Smooth muscle cell of the brain vasculature (primary cell): ENCODE results near the gene SUSD1.

ENCODE experiments used
- DNase-seq: peaks from one replicate; pipeline ENCODE4 v3.0.0-alpha.2; 2012; ENCODE audit warnings: low read depth, low spot score

The SUSD1 gene

DNA sequence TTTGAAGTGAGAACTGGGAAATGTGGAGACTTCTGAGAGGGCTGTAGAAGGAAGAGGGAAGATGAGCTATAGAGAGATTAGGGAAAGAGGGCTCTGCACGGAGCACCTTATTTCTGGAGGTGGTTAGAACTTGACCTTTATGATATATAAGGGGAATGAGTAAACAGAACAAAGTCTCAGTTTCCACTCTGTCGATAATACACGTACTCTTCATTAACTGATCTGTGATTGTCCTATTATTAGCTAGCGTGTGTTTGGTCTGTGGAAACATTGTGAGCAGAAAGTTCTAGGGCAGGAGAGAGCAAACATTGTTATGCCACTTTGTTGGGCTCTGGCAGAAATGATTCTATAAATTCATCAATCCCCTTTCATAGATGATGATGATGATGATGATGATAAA is 159.9 kb downstream of the SUSD1 start:
- no peak for DNase-seq

DNA sequence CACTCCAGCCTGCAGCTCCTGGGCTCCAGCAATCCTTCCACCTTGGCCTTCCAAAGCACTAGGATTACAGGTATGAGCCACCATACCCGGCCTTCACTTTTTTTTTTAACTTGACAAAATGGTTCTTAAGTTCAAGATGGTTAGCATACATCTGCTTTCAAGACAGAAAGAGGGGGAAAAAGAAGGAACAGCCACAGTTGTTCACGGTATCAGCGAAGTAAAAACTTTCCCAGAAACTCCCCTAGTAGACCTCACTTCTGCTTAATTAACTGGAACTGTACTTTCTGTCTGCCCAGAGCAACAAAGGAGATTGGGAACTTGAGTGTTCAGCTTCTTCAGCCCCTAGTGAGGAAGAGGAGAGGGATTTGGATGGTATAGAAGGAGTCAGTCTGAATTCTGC is 161.8 kb downstream of the SUSD1 start:
- DNase-seq: no peak

DNA sequence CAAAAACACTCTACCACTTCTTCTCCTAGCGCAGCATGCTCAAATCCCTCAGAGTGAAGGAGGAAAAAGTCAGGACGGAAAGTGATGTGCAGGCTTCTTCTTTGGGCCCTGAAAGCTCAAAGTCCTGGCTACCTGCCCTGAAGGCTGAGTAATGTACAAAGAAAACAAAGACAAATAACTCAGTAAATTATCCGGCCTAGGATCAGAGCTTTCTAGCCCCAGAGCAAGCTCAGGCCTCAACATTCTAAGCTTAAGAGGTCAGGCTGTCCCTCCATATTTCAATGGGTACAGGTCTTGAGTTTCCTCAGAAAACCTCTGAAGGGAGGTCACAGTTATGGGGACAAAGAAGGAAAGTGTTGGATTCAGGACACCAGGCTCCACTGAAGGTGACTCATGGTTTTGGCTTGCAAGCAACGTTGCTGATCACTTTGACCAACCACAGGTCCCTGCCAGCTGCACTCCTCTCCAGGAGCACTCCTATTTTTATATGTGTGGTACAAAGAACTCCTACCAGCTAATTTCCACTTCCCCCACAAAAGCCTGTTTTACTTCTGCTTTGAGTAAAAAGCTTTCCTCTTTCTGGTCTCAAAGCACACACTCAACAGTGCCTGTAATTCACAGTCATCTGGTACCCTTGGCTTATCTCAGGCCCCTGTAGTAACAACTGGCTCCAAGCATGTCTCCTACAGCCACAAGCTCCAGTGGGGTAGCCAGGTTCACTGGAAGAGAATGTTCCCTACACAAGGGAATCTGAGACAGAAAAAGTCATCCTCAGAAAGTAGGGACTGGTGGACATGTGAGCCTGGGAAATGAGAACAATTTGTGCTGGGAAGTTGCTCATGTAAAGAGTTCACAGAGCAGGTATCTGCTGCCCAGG is 162.8 kb downstream of the SUSD1 start:
- DNase-seq: peak; percentile 86

DNA sequence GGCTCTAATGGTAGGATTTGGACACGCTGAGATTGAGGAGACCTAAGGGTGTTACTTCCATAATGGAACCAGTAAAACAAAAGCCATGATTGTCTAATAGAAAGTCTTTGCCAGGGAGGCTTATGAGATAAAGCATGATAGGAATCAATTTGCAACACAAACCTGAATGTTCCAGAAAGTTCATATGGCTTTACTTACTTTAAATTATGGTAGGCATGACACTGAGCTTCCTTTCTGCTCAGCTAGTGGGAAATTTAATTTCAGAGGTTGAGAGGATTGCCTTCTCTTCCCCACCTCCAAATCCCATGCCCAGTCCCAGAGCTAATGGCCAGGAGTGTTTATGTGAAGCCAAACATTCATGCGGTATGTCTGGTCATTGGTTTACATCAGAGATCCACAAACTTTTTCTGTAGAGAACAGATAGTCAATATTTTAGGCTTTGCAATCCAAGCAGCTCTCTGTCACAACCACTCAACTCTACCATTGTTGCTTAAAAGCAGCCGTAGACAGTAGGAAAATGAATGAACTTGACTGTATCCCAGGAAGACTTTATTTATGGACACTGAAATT is 164.0 kb downstream of the SUSD1 start:
- DNase-seq: no peak

DNA sequence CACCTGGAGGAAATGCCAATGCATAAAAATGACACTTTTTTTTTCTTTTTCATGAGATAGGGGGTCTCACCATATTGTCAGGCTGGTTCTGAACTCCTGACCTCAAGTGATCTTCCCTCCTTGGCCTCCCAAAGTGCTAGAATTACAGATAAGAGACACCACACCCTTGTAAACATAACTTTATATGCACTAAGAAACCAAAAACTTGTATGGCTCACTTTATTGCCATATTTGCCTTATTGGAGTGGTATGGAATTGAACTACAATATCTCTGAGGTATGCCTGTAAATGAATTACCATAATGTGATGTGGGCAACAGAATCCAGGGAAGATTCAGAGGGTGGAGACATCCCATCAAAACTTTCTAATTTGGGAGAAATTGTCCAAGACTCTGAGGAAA is 164.6 kb downstream of the SUSD1 start:
- DNase-seq: no peak

DNA sequence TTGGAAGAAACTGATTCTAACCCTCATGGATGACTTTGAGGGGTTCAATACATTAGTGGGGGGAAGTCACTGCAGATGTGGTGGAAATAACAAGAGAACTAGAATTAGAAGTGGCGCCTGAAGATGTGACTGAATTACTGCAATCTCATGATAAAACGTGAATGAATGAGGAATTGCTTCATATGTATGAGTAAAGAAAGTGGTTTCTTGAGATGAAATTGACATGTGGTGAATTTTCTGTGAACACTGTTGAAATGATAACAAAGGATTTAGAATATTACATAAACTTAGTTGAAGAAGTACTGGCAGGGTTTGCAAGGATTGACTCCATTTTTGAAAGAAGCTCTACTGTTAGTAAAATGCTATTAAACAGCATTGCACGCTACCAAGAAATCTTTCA is 165.4 kb downstream of the SUSD1 start:
- no peak for DNase-seq

DNA sequence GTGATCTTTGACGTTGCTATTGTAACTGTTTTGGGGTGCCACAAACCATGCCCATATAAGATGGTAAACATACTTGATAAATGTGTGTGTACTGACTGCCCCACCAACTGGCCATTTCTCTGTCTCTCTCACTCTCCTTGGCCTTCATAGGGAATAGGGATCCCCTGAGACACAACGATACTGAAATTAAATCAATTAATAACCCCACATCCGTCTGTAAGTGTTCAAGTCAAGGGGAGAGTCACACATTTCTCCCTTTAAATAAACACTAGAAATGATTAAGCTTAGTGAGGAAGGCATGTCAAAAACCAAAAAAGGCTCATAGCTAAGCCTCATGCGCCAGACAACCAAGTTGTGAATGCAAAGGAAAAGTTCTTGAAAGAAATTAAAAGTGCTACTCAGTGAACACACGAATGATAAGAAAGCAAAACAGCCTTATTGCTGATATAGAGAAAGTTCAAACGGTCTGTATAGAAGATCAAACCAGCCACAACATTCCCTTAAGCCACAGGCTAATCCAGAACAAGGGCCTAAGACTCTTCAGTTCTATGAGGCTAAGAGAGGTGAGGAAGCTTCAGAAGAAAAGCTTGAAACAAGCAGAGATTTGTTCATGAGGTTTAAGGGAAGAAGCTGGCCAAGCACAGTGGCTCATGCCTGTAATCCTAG is 167.4 kb downstream of the SUSD1 start:
- no peak for DNase-seq

DNA sequence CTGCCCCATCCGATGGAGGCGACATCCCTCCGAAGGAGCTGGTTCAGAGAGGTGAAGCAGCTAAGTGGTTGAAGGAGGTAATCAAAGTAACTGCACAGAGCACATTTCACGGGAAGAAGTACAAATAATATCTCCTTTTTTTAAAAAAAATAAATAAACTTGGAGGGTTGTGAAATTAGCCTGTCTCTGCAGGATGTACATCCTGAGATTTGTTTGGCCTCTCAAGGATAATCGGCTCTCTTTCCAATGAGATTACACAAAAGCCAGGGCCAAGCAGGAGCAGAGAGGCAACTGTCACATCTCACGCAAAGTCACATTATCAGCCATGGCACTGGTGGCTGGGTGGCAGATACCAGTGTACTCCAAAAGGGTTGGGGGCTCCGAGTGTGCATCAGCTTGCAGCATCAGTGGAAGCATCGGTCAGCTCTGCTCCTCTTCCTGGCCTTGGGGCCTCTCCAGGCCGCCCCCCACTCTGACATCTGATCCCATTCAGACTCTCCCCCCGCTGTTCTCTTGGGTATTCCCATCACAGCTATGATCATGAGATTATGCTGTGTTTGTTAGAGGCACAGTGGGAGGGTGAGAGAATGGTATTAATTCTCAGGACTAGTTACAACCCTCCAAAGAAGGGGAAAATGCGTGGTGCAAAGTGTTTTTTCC is 168.6 kb downstream of the SUSD1 start:
- peak; percentile 72 for DNase-seq

DNA sequence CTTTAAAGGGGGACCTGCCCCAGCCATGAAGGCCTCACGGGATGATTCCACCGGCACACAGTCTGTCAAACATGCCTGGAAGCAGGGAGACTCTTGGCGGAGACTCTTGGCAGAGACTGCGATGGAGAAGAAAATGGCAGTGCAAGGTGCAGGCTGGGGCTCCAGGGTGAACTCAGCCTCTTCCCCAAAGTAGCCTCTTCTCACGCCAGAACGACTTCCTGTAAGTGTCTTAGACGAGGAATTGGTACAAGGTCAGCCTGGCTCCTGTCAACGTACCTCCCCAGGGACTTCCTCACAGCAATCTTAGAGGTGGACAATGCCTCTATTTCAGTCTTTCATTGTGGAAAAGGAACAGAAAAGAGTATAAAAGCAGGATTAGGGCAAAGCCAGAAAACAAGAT is 169.2 kb downstream of the SUSD1 start:
- no peak for DNase-seq

DNA sequence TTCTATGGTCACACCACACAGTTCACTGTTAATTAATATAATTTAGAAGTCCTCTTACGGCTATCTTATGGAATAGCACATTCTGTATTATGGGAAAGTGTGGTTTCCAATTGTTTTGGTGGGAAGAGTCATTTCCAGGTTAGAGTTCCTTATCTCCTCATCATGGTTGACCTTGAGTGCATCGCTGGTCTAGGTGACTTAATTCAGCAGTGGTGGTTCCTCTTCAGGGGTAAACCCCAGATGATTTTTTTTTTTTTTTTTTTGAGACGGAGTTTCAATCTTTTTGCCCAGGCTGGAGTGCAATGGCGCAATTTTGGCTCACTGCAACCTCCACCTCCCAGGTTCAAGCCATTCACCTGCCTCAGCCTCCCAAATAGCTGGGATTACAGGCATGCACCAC is 171.6 kb downstream of the SUSD1 start:
- DNase-seq: no peak

DNA sequence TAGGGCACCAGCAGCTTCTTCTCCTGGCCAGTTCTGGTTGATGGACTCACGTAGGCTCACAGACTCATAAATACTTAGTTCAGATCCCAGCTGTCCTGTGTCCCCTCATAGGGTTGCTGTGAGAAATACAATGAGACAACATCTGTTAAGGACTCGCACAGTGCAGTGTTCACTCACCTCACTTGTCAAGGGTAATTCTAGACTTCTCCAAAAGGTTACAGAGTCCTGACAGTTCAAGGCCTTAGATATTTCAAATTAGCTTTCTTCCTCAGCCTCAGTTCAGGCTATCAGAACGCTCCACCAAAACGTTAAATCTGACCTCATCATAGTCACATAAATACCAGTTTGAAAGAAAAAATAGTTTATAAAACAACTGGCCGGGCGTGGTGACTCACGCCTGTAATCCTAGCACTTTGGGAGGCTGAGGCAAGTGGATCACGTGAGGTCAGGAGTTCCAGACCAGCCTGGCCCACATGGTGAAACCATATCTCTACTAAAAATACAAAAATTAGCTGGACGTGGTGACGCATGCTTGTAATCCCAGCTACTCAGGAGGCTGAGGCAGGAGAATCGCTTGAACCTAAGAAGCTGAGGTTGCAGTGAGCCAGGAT is 172.1 kb downstream of the SUSD1 start:
- DNase-seq: no peak

DNA sequence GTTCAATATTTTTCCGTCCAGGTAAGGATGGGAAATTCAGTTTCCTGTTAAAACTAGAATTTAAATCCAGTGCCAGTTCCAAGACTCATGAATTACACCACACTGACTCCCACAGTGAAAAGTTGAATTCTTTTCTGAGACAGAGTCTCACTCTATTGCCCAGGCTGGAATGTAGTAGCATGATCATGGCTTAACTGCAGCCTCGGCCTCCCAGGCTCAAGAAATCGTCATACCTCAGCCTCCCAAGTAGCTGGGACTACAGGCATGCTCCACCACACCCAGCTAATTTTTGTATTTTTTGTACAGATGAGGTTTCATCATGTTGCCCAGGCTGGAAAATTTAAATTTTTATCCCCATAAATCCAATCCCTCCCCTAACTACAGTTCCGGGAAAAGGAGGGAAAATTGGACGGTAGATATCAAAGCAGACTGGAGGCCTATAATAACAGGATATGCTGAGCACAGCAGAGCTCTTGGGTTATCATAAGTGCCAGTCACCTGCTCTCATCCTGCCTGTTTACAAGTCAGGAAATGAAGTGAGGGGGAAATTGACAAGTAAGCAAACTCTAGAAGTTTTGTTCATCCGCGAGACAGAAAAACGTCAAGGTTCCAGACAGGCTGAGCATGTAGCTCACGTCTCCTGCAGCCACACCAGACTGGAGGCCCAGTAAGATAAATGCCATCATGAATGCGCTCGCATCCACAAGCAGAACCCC is 172.8 kb downstream of the SUSD1 start:
- no peak for DNase-seq

DNA sequence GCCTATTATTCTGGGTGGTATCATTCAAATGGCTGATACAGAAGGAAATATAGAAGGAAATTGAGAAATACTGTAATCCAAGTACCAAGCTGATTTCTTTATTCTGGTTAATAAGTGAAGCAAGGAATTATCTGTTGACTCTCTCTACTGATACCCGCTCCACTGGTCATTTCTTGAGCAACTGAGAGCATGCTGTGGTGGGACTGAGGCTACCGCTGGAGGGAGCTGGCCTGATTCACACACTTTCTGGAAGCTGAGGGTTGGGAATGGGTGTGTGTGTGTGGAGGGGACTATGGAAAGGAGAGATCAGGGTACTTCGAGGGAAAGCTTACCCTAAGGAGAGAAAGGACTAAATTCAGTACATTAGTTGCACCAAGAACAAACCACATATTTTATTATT is 174.4 kb downstream of the SUSD1 start:
- DNase-seq: no peak

DNA sequence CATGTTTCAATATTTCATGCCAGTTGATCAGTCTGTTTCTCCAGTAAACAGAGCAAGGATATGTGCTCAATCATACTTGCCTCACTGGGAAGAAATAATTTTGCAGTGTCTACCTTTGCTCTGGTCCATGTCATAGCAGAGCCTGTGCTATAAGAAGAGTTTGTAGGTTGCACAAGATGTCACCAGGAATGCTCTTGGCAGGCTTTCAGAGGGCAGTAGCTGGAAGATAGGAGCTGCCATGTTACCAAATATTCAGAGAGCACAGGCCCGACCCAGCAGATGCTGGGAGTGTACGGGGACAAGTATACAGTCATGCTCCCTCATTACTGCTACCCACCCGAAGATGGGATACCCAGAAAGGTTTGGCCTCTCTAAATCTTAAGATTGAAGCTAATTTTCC is 175.8 kb downstream of the SUSD1 start:
- DNase-seq: no peak

DNA sequence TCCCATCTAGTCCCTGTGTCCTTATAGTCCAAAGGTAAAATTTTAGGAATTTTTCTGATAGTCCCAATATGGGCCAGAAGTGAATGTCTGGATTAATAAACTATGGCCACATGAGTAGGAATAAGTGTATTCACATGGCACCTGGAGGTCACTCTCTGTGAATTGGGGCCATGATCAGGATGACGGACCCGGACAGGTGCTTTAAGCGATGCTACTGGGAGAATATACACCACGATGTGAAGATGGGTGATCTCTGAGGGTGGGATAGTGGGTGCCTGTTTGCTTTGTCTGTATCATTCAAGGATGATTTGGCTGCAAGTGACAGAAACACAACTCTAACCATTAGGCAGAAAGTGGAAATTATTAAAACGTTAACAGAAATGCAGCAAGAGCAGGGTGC is 177.3 kb downstream of the SUSD1 start:
- DNase-seq: no peak

DNA sequence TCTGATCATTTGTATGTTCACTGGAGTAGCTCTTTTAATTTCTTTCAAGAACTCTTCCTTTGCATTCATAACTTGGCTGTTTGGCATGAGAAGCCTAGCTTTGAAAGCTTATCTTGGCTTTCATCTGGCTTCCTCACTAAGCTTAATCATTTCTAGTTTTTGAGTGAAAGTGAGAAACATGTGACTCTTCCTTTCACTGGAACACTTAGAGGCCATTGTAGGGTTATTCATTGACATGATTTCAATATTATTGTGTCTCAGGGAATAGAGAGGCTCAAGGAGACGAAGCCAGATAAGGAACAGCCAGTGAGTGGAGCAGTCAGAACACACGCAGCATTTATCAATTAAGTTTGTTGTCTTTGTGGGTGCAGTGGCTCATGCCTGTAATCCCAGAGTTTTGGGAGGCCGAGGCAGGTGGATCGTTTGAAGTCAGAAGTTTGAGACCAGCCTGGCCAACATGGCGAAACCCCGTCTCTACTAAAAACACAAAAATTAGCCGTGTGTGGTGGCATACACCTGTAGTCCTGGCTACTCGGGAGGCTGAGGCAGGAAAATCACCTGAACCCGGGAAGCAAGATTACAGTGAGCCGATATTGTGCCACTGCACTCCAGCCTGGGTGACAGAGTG is 180.2 kb downstream of the SUSD1 start:
- DNase-seq: no peak

DNA sequence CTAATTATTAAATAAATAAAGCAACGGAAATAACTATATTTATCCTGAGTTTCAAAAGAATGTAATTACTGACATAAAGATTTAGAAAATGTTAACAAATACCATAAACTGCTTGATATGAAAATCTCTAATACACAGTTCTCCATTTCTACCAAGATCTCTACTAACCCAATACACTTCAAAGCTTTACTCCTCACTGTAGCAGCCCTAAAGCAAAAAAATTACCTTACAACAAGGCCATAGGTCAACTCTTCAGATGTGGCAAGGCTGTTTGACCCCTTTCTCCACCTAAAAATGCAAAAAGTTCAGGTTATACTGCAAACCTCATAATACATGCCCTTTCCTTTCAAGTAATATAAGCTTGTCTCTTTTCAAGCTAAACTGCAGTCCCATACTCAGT is 181.8 kb downstream of the SUSD1 start:
- DNase-seq: no peak

DNA sequence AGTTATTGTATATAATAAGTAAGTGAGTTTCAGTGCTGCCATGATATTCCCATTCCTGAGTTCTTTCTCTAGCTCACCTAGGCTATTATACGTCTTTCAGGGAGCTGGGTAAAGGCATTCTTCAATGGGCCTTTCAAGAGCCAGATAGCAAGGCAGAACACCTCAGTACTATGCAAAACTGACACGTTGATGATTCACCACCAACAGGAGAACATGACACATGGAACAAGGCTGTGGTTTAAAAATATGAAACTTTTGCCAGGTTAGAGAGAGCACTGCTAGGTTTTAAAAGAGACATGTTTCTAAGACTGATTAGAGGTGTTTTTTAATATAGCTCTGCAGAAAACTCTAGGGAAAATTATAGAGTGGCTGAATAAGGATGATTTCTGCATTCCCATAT is 182.6 kb downstream of the SUSD1 start:
- no peak for DNase-seq

DNA sequence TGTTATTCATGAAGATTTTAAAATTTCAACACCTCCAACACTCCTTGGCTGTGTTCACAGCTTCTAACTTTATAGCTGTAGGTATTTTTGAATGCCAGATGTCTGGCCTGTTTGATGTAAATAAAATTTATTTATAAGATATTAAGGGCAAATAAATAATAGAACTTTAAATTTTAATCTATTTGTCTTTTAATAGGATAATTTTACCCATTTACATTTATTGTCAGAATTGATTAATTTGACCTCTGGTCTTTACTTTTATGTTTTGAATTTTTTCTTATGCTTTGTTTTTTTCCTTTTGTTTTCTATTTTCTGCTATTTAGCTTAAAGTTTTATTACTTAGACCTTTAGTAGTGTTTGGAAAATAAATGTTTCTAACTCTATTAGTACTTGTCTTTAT is 183.9 kb downstream of the SUSD1 start:
- no peak for DNase-seq
